ENCODE results near the gene BACH2.

The BACH2 gene

DNA sequence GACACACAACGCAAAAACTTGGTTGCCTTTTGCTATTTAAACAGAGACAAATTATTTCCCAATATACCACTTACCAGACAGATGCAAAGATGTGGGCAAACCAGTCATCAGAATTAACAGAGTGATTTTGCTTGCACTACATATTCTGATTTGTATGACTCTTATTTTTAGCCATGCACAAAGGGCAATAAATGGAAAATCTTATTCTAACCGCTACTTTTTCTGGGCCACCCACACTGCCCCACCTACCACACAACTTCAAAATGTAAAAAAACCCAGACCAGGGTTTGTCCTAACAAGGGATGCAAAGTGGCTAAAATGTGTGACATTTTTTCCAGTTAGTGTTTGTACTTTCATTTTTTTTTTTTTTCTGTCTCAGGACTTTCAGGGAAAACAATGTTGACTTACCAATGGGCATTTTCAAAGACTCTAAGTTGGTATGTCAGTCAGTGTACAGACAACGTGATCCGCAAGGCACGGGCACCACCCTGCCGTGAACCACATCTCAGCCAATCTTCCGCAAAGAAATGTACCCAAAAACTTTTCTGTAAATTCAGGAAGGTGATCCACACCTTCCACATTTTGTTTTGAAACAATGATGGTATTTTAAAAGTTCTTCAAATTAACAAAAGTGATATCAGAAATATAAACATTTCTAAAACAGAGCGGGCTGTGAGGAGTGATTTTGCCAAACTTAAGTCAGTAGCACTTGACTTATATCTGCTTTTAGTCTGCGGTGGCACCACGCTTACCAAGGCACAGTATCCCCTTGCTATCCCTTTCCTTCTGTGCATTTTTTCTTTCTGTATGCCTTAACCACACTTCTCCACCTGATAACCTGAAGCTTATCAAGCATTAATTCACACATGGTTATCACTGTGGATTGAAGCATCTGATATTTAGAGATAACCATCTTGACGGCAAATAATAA lies 216.8 kb downstream of the BACH2 start:
- Histone ChIP-seq H3K27ac (no peak overlapping the region), H2AFZ (ENCODE audit: low read depth) (no peak overlapping the region), H3K27me3 (ENCODE audit: insufficient read depth, low read depth) (no peaks in the 10 kb centered on the region), H3K36me3 (ENCODE audit: insufficient read depth) (no peaks in the 10 kb centered on the region), H3K79me2 (ENCODE audit: insufficient read depth, low read depth) (no peaks in the 10 kb centered on the region), H3K4me1 (ENCODE audit: low read depth, poor library complexity, severe bottlenecking) (no peaks in the 10 kb centered on the region), H4K20me1 (ENCODE audit: insufficient read depth) (no peaks in the 10 kb centered on the region), H3K4me2 (no peak overlapping the region), H3K9ac (no peak overlapping the region), H3K4me3 (IDR thresholded peaks at IDR 0.05; ENCODE audit: insufficient read depth, low read depth, low read length) (no peak overlapping the region)
- TF ChIP-seq, protein P1, sequence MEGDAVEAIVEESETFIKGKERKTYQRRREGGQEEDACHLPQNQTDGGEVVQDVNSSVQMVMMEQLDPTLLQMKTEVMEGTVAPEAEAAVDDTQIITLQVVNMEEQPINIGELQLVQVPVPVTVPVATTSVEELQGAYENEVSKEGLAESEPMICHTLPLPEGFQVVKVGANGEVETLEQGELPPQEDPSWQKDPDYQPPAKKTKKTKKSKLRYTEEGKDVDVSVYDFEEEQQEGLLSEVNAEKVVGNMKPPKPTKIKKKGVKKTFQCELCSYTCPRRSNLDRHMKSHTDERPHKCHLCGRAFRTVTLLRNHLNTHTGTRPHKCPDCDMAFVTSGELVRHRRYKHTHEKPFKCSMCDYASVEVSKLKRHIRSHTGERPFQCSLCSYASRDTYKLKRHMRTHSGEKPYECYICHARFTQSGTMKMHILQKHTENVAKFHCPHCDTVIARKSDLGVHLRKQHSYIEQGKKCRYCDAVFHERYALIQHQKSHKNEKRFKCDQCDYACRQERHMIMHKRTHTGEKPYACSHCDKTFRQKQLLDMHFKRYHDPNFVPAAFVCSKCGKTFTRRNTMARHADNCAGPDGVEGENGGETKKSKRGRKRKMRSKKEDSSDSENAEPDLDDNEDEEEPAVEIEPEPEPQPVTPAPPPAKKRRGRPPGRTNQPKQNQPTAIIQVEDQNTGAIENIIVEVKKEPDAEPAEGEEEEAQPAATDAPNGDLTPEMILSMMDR (conservative IDR thresholded peaks at IDR 0.05; ENCODE audit: low read depth, low read length): no peak

DNA sequence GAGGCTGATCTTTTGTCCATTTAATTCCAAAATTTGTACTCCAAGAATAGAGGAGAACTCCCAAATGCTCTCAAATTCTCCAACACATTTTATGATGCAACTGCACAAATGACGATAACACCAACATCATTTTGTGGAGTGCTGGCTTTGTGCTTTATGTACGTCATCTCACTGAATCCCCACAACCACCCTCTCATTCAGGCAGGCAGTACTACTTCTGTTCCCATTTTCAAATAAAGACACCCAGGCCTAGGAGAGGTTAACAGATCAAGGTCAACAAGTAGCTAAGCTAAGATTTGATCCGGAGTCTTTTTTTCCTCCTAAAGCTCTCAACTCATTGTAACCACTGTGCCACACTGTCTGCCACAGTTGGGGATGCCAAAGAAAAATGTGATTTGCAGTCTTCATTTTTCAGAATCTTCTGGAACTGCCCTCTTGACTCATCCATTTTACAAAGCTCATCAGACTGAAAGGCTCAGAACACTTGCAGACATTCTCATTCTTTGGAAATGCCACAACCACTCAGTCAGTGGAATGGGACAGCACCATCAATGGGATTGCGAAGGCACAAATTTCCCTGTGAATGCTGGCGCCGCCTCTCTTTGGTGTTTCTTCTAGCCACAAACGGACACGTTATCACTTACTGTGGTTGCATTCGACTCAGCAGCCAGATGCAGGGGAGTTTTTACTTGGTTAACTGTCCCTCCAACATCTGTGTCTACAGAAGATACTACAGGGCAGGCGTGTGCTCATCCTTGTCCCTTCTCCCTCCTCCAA lies 217.9 kb downstream of the BACH2 start:
- Histone ChIP-seq H2AFZ (ENCODE audit: low read depth) (no peak overlapping the region), H3K4me3 (IDR thresholded peaks at IDR 0.05; ENCODE audit: insufficient read depth, low read depth, low read length) (no peak overlapping the region), H3K9ac (no peak overlapping the region), H4K20me1 (ENCODE audit: insufficient read depth) (no peaks in the 10 kb centered on the region), H3K27ac (no peak overlapping the region), H3K36me3 (ENCODE audit: insufficient read depth) (no peaks in the 10 kb centered on the region), H3K4me2 (no peak overlapping the region), H3K27me3 (ENCODE audit: insufficient read depth, low read depth) (no peaks in the 10 kb centered on the region), H3K79me2 (ENCODE audit: insufficient read depth, low read depth) (no peaks in the 10 kb centered on the region), H3K4me1 (ENCODE audit: low read depth, poor library complexity, severe bottlenecking) (no peaks in the 10 kb centered on the region)
- TF ChIP-seq, protein P1 (conservative IDR thresholded peaks at IDR 0.05; ENCODE audit: low read depth, low read length): no peak

DNA sequence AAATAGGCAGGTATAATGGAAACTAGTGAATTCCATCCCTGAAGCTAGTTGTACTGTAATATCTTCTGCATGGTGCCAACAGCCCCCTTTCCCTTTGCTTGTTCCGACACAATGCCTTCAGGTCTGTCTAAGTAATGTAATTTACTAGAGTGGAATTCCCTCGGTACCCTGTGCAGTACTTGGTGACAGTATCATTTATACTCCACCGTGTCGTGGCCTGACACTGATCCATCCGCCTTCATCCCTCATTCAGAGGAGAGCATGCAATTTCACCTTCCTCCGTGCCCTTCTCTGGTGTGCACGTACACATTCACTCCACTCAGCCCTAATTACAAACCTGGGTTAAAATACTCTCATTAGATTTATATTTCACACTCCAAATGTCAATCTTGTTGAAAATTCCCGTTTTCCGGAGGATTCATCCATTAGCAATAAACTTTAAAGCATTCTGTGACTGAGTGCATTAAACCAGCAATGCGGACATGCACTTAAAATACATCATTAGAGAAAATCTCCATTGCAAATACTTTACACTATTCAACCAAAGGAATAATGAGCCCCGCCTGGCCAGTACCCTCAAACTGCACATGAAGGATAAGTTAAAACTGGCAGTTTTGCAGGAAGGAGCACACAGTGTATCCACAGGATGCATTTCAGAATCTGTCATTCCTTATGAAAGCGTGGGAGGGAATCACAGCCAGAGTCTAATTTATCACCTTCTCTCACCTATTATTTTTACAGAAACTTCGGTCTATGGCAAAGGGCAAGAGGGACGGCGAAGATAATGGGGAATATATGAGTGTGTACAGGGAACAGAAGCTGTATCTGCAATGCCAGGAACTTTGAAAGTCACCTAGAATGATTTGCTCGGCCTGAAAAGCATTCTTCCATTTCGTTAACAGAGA lies 219.9 kb downstream of the BACH2 start:
- no peaks in the 10 kb centered on the region for H3K79me2 ChIP-seq (ENCODE audit: insufficient read depth, low read depth)
- no peak overlapping the region for H3K4me3 ChIP-seq (IDR thresholded peaks at IDR 0.05; ENCODE audit: insufficient read depth, low read depth, low read length)
- H4K20me1 ChIP-seq (ENCODE audit: insufficient read depth): no peaks in the 10 kb centered on the region
- H3K4me2 ChIP-seq: no peak overlapping the region
- no peak overlapping the region for H2AFZ ChIP-seq (ENCODE audit: low read depth)
- no peak overlapping the region for H3K27ac ChIP-seq
- TF ChIP-seq, protein P1 (conservative IDR thresholded peaks at IDR 0.05; ENCODE audit: low read depth, low read length): no peak
- no peaks in the 10 kb centered on the region for H3K36me3 ChIP-seq (ENCODE audit: insufficient read depth)
- H3K27me3 ChIP-seq (ENCODE audit: insufficient read depth, low read depth): no peaks in the 10 kb centered on the region
- H3K4me1 ChIP-seq (ENCODE audit: low read depth, poor library complexity, severe bottlenecking): no peaks in the 10 kb centered on the region
- no peak overlapping the region for H3K9ac ChIP-seq

DNA sequence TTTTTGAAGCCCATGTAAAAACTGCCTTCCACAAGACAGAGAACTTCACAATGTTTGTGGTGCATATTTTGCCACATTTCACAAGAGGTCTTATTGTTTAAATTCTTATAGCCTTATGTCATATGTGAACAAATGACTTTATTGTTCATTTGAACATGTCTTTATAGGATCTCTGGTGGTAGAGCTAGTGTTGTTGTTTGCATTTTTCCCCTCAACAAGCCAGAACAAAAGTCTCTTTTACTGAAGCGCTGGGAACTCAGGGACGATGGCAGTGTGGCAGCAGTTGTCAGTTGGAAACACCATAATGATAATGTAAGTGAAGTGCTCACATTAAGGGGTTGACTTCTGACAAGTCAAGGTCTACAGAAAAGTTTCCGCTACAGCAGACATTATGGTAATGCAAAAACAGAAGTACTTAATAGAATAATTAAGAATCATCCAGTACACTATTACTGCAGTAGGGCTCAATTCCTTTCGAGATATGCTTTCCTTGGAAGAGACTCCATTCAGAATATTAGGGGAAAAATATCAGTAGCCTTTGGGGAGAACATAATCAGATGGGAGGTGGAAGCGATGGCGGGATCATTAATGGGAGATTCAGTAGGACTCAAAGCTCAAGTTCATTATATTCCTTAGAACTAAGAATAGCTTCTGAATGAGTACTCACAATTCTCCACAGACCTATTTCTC lies 222.3 kb downstream of the BACH2 start:
- H3K27ac ChIP-seq: no peak overlapping the region

More for the DNA sequence above, 222.3 kb downstream of the BACH2 start:
- Histone ChIP-seq H3K4me1 (ENCODE audit: low read depth, poor library complexity, severe bottlenecking) (no peaks in the 10 kb centered on the region), H3K4me2 (no peak overlapping the region), H4K20me1 (ENCODE audit: insufficient read depth) (no peaks in the 10 kb centered on the region), H3K27me3 (ENCODE audit: insufficient read depth, low read depth) (no peaks in the 10 kb centered on the region), H3K79me2 (ENCODE audit: insufficient read depth, low read depth) (no peaks in the 10 kb centered on the region), H3K4me3 (IDR thresholded peaks at IDR 0.05; ENCODE audit: insufficient read depth, low read depth, low read length) (no peak overlapping the region), H3K9ac (no peak overlapping the region), H2AFZ (ENCODE audit: low read depth) (no peak overlapping the region), H3K36me3 (ENCODE audit: insufficient read depth) (no peaks in the 10 kb centered on the region)
- TF ChIP-seq, protein P1 (conservative IDR thresholded peaks at IDR 0.05; ENCODE audit: low read depth, low read length): no peak
